DMS79 treated with DMSO at 0.1 percent for 48 hours (cell line): Measurements from ENCODE around the gene DNAJC30.
"Not testable (repeated sequence)": the region's sequence is repeated elsewhere in the genome, so short reads cannot be mapped to it uniquely, and the experiment has no call there.

Source experiments
- DNase-seq: peaks from one replicate; lab custom pipeline; 2025; lab: John Stamatoyannopoulos, UW

DNAJC30 gene

GRCh38 chr7:73681031-73681430 lies 2.2 kb downstream of the DNAJC30 start:
- no peak for DNase-seq

- DNase-seq = no peak
Measured at GRCh38 chr7:73680501-73680900, 2.8 kb downstream of the DNAJC30 start.

GRCh38 chr7:73679709-73680108 lies 3.5 kb downstream of the DNAJC30 start:
- no peak for DNase-seq

GRCh38 chr7:73678862-73679261 lies 4.4 kb downstream of the DNAJC30 start:
- DNase-seq = no peak

GRCh38 chr7:73676062-73676461 lies 7.2 kb downstream of the DNAJC30 start:
- not testable (repeated sequence) for DNase-seq

- no peak for DNase-seq
Measured at GRCh38 chr7:73674468-73675124, 8.7 kb downstream of the DNAJC30 start.

- no peak for DNase-seq
Measured at GRCh38 chr7:73671857-73672445, 11.3 kb downstream of the DNAJC30 start.

GRCh38 chr7:73671322-73671661 lies 12.0 kb downstream of the DNAJC30 start:
- no peak for DNase-seq

GRCh38 chr7:73669858-73670385 lies 13.3 kb downstream of the DNAJC30 start:
- no peak for DNase-seq

- no peak for DNase-seq
Measured at GRCh38 chr7:73669288-73669701, 14.0 kb downstream of the DNAJC30 start.

GRCh38 chr7:73668886-73669230 lies 14.4 kb downstream of the DNAJC30 start:
- peak; percentile 29 for DNase-seq

GRCh38 chr7:73668103-73668885 lies 15.0 kb downstream of the DNAJC30 start:
- no peak for DNase-seq

GRCh38 chr7:73667344-73668102 lies 15.7 kb downstream of the DNAJC30 start, which contains the start of gene VPS37D:
Gene VPS37D (plus strand): TSS chr7:73667831. CDS start chr7:73667959, 128 bp downstream.
- DNase-seq = peak; percentile 77

- DNase-seq = no peak
Measured at GRCh38 chr7:73663033-73663432, 20.2 kb downstream of the DNAJC30 start.

- DNase-seq = not testable (repeated sequence)
Measured at GRCh38 chr7:73660594-73660993, 22.7 kb downstream of the DNAJC30 start.

GRCh38 chr7:73659983-73660382 lies 23.3 kb downstream of the DNAJC30 start:
- DNase-seq = no peak

GRCh38 chr7:73655309-73655708 lies 27.9 kb downstream of the DNAJC30 start:
- DNase-seq = not testable (repeated sequence)

GRCh38 chr7:73652541-73652949 lies 30.7 kb downstream of the DNAJC30 start:
- no peak for DNase-seq

GRCh38 chr7:73650524-73650923 lies 32.7 kb downstream of the DNAJC30 start:
- DNase-seq = no peak

GRCh38 chr7:73649576-73649975 lies 33.7 kb downstream of the DNAJC30 start:
- DNase-seq = no peak

GRCh38 chr7:73648593-73649332 lies 34.5 kb downstream of the DNAJC30 start:
- no peak for DNase-seq
